OCI-LY7 (cell line): ENCODE data around the gene RNF169. TPM values are rescaled to one million over a fixed set of nuclear protein-coding genes. Genes with fewer than 3 reads are reported as not detected.

Experiments used
- BruUV-seq: library from RNA; stranded (reverse); fragments of 400-500 nt; replicated peaks from 2 replicates; lab custom pipeline; 2021; lab: Mats Ljungman, UMichigan
- CTCF ChIA-PET: fragments of 300-600 bp; sonication (Branson Sonifier 250); formaldehyde crosslinking; loops from one replicate; lab custom pipeline; 2022; ENCODE audit warnings: antibody characterized with exemption; ENCODE audit not compliant: unreplicated experiment; lab: Charles Lee
- POLR2A ChIA-PET: fragments of 300-600 bp; sonication (Branson Sonifier 250); formaldehyde crosslinking; loops from one replicate; lab custom pipeline; 2022; ENCODE audit warnings: antibody characterized with exemption; lab: Charles Lee
- DNase-seq: peaks from one replicate; pipeline ENCODE4 v3.0.0-alpha.2; 2015; ENCODE audit warnings: low spot score
- H2AFZ ChIP-seq: fragments of 200-600 bp; sonication (generic), shearing (Covaris generic); 2 replicates; pipeline ENCODE4 v1.6.1; 2014; ENCODE audit warnings: mild to moderate bottlenecking, antibody characterized with exemption, low read length, moderate library complexity
- H3K27ac ChIP-seq: fragments of 200-600 bp; sonication (generic); 2 replicates; pipeline ENCODE4 v1.5.1; 2014; ENCODE audit warnings: mixed run types, low read depth, mild to moderate bottlenecking, moderate library complexity, low read length, inconsistent platforms; ENCODE audit not compliant: poor library complexity, severe bottlenecking
- H3K36me3 ChIP-seq: fragments of 200-600 bp; sonication (generic); 2 replicates; pipeline ENCODE4 v1.6.1; 2014; ENCODE audit warnings: mild to moderate bottlenecking, antibody characterized with exemption, low read length, moderate library complexity, mixed read lengths; ENCODE audit not compliant: insufficient read depth
- H3K4me1 ChIP-seq: fragments of 200-600 bp; sonication (generic); 2 replicates; pipeline ENCODE4 v1.5.1; 2014; ENCODE audit warnings: mild to moderate bottlenecking, low read length; ENCODE audit not compliant: insufficient read depth, poor library complexity, severe bottlenecking
- H3K4me2 ChIP-seq: fragments of 200-600 bp; sonication (generic); 2 replicates; pipeline ENCODE4 v1.6.1; 2014; ENCODE audit warnings: mild to moderate bottlenecking, low read length
- H3K4me3 ChIP-seq: fragments of 200-600 bp; sonication (generic); 2 replicates; pipeline ENCODE4 v1.5.1; 2014; ENCODE audit warnings: mild to moderate bottlenecking, low read depth, low read length; ENCODE audit not compliant: poor library complexity, severe bottlenecking
- H3K79me2 ChIP-seq: fragments of 200-600 bp; sonication (generic); 2 replicates; pipeline ENCODE4 v1.6.1; 2016; ENCODE audit warnings: low read depth, mild to moderate bottlenecking, low read length, moderate library complexity, mixed read lengths; ENCODE audit not compliant: insufficient read depth
- H3K9me2 ChIP-seq: fragments of 200-600 bp; sonication (generic); 2 replicates; pipeline ENCODE4 v1.6.1; 2016; ENCODE audit warnings: mild to moderate bottlenecking, low read length, mixed read lengths; ENCODE audit not compliant: insufficient read depth
- H3K9me3 ChIP-seq: fragments of 200-600 bp; sonication (generic); 2 replicates; pipeline ENCODE4 v1.6.1; 2014; ENCODE audit warnings: mild to moderate bottlenecking, mixed run types, low read length, mixed read lengths
- H4K20me1 ChIP-seq: fragments of 200-600 bp; sonication (generic); 2 replicates; pipeline ENCODE4 v1.6.1; 2014; ENCODE audit warnings: mild to moderate bottlenecking, antibody characterized with exemption, low read length, moderate library complexity, mixed read lengths; ENCODE audit not compliant: insufficient read depth
- EZH2phosphoT487 ChIP-seq: fragments of 200-600 bp; sonication (generic); IDR thresholded peaks from 2 replicates; pipeline ENCODE4 v1.6.1; 2018; ENCODE audit warnings: low read depth, borderline replicate concordance, mild to moderate bottlenecking, mixed run types, antibody characterized with exemption, low read length, moderate library complexity, mixed read lengths
- intact Hi-C: fragments of 100-400 bp; cut with micrococcal nuclease; formaldehyde crosslinking; loops from one replicate; pipeline ENCODE4 v1.10.0; 2022; ENCODE audit not compliant: unreplicated experiment
- total RNA-seq, 2 experiments: library from RNA; depleted of rRNA in 1 of 2; stranded (reverse); fragments of >200 nt in 1 of 2; shearing (Covaris generic) in 1 of 2; gene quantifications; 2 replicates each; pipeline ENCODE4 v1.2.3, GENCODE V29; 2014 to 2022
- TF ChIP-seq, protein P1 (sequence below): fragments of 200-600 bp; sonication (generic); conservative IDR thresholded peaks from 2 replicates; pipeline ENCODE4 v1.5.1; 2014; ENCODE audit warnings: mild to moderate bottlenecking, antibody characterized with exemption, low read length, moderate library complexity, mixed read lengths

RNF169 gene
- total RNA-seq, 2 experiments from 2014 or later, result 16.4 to 18.0 TPM

DNA sequence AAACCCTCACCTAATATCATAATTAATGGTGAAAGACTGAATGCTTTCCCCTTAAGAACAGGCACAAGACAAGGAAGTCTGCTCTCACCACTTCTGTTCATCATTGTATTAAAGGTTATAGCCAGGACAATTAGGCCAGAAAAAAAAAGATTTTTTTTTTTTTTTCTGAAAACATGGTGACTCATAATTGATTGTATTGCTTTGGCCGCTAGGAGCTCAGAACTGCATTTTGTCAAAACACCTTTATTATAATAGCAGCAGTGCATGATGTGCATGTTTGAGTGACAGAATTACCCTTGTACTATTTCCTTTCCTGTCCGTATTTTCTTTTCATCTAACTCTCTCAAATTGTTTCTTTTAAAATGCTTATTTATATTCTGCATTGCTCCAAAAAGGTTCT, 98.1 kb downstream of the RNF169 start:
- Histone ChIP-seq H3K4me3 (no peak overlapping the region), H3K36me3 (peaks cover 82% of the 10 kb centered on the region), H3K27ac (no peak overlapping the region), H3K79me2 (no peaks in the 10 kb centered on the region), H3K4me1 (no peaks in the 10 kb centered on the region), H4K20me1 (no peaks in the 10 kb centered on the region), H3K9me2 (no peaks in the 10 kb centered on the region), H3K9me3 (no peaks in the 10 kb centered on the region), H2AFZ (no peak overlapping the region), H3K4me2 (no peak overlapping the region)
- ChIA-PET CTCF (no interaction called here), POLR2A (interaction anchor here (0.7 kb wide), 1 partner anchor 16 kb away, joined by 3 read pairs; no protein-coding TSS in a partner anchor)
- TF ChIP-seq, protein P1, sequence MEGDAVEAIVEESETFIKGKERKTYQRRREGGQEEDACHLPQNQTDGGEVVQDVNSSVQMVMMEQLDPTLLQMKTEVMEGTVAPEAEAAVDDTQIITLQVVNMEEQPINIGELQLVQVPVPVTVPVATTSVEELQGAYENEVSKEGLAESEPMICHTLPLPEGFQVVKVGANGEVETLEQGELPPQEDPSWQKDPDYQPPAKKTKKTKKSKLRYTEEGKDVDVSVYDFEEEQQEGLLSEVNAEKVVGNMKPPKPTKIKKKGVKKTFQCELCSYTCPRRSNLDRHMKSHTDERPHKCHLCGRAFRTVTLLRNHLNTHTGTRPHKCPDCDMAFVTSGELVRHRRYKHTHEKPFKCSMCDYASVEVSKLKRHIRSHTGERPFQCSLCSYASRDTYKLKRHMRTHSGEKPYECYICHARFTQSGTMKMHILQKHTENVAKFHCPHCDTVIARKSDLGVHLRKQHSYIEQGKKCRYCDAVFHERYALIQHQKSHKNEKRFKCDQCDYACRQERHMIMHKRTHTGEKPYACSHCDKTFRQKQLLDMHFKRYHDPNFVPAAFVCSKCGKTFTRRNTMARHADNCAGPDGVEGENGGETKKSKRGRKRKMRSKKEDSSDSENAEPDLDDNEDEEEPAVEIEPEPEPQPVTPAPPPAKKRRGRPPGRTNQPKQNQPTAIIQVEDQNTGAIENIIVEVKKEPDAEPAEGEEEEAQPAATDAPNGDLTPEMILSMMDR, result no peak
- no peak for TF ChIP-seq EZH2phosphoT487
- DNase-seq, result no peak
- BruUV-seq, result no TSS peak
- intact Hi-C loops, result no loop called here

- no peak overlapping the region for H3K4me3 ChIP-seq
- no peaks in the 10 kb centered on the region for H3K9me3 ChIP-seq
- intact Hi-C loops, result no loop called here
- H3K4me2 ChIP-seq, result no peak overlapping the region
- no peaks in the 10 kb centered on the region for H3K4me1 ChIP-seq
- TF ChIP-seq, protein P1, result no peak
- TF ChIP-seq EZH2phosphoT487, result no peak
- no peaks in the 10 kb centered on the region for H3K9me2 ChIP-seq
- H3K36me3 ChIP-seq, result peaks cover 81% of the 10 kb centered on the region
- POLR2A ChIA-PET, result interaction anchor here (0.7 kb wide), 1 partner anchor 16 kb away, joined by 3 read pairs; no protein-coding TSS in a partner anchor
- CTCF ChIA-PET, result no interaction called here
- no peaks in the 10 kb centered on the region for H4K20me1 ChIP-seq
- BruUV-seq, result no TSS peak
- H3K27ac ChIP-seq, result no peak overlapping the region
- no peak for DNase-seq
- H2AFZ ChIP-seq, result no peak overlapping the region
- H3K79me2 ChIP-seq, result no peaks in the 10 kb centered on the region
These were observed 98.7 kb downstream of the RNF169 start for GRCh38 chr11:74847395-74847794.

GRCh38 chr11:74847895-74848294, 99.2 kb downstream of the RNF169 start:
- POLR2A ChIA-PET, result no interaction called here
- intact Hi-C loops, result no loop called here
- no peak overlapping the region for H3K4me3 ChIP-seq
- no peak overlapping the region for H2AFZ ChIP-seq
- no peak for TF ChIP-seq EZH2phosphoT487
- TF ChIP-seq, protein P1, result no peak
- DNase-seq, result no peak
- CTCF ChIA-PET, result no interaction called here
- H3K9me3 ChIP-seq, result no peaks in the 10 kb centered on the region
- H3K9me2 ChIP-seq, result no peaks in the 10 kb centered on the region
- H3K27ac ChIP-seq, result no peak overlapping the region
- no peaks in the 10 kb centered on the region for H3K79me2 ChIP-seq
- BruUV-seq, result no TSS peak
- peaks cover 81% of the 10 kb centered on the region for H3K36me3 ChIP-seq
- no peak overlapping the region for H3K4me2 ChIP-seq
- no peaks in the 10 kb centered on the region for H3K4me1 ChIP-seq
- no peaks in the 10 kb centered on the region for H4K20me1 ChIP-seq
